Measurements from ENCODE around the gene WNT4. TPM values are rescaled to one million over a fixed set of nuclear protein-coding genes. Genes with fewer than 3 reads are reported as not detected.

Gene WNT4
- polyA plus RNA-seq, 2 of the 4 experiments (the other 2 are of a cell fraction), result 0.23 to 0.62 TPM

DNA sequence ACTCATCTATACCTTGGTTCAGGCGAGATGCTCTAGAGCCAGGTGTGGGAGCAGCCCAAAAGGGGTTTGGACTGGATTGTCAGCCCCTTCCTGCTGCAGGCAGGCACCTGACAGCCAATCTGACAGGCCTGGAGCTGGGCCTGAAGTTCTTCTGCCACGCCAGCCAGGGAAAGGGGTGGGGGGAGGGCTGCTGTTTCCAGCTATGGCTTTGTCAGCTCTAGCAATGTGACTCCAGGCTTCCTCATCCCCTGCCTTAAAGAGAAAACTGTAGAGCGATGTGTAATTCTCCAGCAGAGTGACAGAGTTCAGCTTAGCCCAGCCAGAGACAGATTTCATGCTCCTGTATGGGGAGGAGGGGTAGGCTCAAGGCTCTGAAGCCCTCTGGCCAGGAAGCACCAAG, 30.3 kb downstream of the WNT4 start:
- no peak for FAIRE-seq
- no peak for TF ChIP-seq SMC3 (IDR thresholded peaks at IDR 0.05)
- TF ChIP-seq NFE2L2 (conservative IDR thresholded peaks at IDR 0.05; ENCODE audit: low read length), result no peak
- TF ChIP-seq KDM1A (IDR thresholded peaks at IDR 0.05; ENCODE audit: low read depth), result no peak
- no peak for TF ChIP-seq CBX8 (IDR thresholded peaks at IDR 0.05)
- no peak for TF ChIP-seq RCOR1 (IDR thresholded peaks at IDR 0.05; ENCODE audit: low read depth, low read length)
- TF ChIP-seq POLR2AphosphoS2 (conservative IDR thresholded peaks at IDR 0.05; ENCODE audit: low read length), result no peak
- no peak for TF ChIP-seq TFCP2L1 (CRISPR knock-in tag; IDR thresholded peaks at IDR 0.05)
- no peak for TF ChIP-seq RARB (CRISPR knock-in tag; IDR thresholded peaks at IDR 0.05)
- TF ChIP-seq, protein P1, sequence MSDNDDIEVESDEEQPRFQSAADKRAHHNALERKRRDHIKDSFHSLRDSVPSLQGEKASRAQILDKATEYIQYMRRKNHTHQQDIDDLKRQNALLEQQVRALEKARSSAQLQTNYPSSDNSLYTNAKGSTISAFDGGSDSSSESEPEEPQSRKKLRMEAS (IDR thresholded peaks at IDR 0.05), result no peak
- no peak for TF ChIP-seq GATA3 (IDR thresholded peaks at IDR 0.05; ENCODE audit: borderline replicate concordance)
- TF ChIP-seq NR3C1 (IDR thresholded peaks at IDR 0.05), result no peak
- Histone ChIP-seq H3K4me3 (no peak overlapping the region), H3K4me1 (no peaks in the 10 kb centered on the region), H3K9me3 (no peaks in the 10 kb centered on the region), H3K27ac (no peak overlapping the region), H3K4me2 (no peak overlapping the region)
- DNase-seq (ENCODE audit: low read depth in 1 of 2, low spot score in 1 of 2), result no peak
- POLR2A ChIA-PET, result no interaction called here
- no peak; a peak in 1 of 6 replicates for ATAC-seq
- 89% methylated on average over 3 of the region's 3 CpGs for WGBS (ENCODE audit: missing lambda C conversion rate)
- CTCF ChIA-PET, result interaction anchor here (1.1 to 1.7 kb wide), 4 partner anchors 20 to 304 kb away, joined by 3 to 8 read pairs (median 3); no protein-coding TSS in a partner anchor

DNA sequence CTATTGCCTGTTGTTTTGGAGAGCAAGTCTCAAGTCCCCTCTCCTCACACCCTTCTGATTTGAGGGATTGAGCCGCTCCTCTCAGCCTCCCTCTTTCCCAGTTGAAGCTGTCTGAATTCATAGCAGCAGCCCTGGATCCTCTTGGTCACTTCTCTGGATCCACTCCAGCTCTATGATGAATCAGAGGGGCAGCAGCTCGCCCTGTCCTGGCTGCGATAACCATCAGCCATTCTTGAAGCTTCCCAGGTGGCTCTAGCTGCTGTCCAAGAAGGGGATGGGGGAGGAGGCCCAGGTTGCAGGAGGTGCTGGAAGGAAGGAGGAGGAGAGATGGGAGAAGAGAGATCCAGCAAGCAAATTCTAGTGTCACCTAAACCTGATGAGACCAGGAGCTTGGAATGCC, 31.3 kb downstream of the WNT4 start:
- no peak overlapping the region for H3K4me2 ChIP-seq
- ATAC-seq (no peak), DNase-seq (ENCODE audit: low read depth in 1 of 2, low spot score in 1 of 2) (no peak), FAIRE-seq (no peak)
- ChIA-PET POLR2A (no interaction called here), CTCF (interaction anchor here (1.1 to 2.8 kb wide), 5 partner anchors 12 to 305 kb away, joined by 3 to 20 read pairs (median 5); no protein-coding TSS in a partner anchor)
- no peak overlapping the region for H3K27ac ChIP-seq
- no peaks in the 10 kb centered on the region for H3K4me1 ChIP-seq
- H3K4me3 ChIP-seq, result no peak overlapping the region
- TF ChIP-seq ZFP36 (IDR thresholded peaks at IDR 0.05; ENCODE audit: borderline replicate concordance, partially characterized antibody) (no peak), PHF8 (IDR thresholded peaks at IDR 0.05; ENCODE audit: borderline replicate concordance, low read depth) (no peak), TFCP2L1 (CRISPR knock-in tag; IDR thresholded peaks at IDR 0.05) (no peak), CHD2 (IDR thresholded peaks at IDR 0.05; ENCODE audit: low read length, partially characterized antibody) (no peak), EHMT2 (IDR thresholded peaks at IDR 0.05; ENCODE audit: low read depth) (no peak), ESRRA (IDR thresholded peaks at IDR 0.05; ENCODE audit: borderline replicate concordance, low read length) (no peak), RAD21 (conservative IDR thresholded peaks at IDR 0.05 in 1 of 2, IDR thresholded peaks at IDR 0.05 in 1 of 2) (no peak), HOXB13 (CRISPR knock-in tag; IDR thresholded peaks at IDR 0.05; ENCODE audit: low read depth) (no peak), NPAS2 (CRISPR knock-in tag; IDR thresholded peaks at IDR 0.05; ENCODE audit: borderline replicate concordance) (no peak), ZSCAN20 (CRISPR knock-in tag; IDR thresholded peaks at IDR 0.05) (no peak), RARB (CRISPR knock-in tag; IDR thresholded peaks at IDR 0.05) (no peak), HOXA7 (CRISPR knock-in tag; IDR thresholded peaks at IDR 0.05) (no peak)
- TF ChIP-seq, protein P2, sequence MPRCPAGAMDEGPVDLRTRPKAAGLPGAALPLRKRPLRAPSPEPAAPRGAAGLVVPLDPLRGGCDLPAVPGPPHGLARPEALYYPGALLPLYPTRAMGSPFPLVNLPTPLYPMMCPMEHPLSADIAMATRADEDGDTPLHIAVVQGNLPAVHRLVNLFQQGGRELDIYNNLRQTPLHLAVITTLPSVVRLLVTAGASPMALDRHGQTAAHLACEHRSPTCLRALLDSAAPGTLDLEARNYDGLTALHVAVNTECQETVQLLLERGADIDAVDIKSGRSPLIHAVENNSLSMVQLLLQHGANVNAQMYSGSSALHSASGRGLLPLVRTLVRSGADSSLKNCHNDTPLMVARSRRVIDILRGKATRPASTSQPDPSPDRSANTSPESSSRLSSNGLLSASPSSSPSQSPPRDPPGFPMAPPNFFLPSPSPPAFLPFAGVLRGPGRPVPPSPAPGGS (IDR thresholded peaks at IDR 0.05), result no peak
- TF ChIP-seq, protein P3, sequence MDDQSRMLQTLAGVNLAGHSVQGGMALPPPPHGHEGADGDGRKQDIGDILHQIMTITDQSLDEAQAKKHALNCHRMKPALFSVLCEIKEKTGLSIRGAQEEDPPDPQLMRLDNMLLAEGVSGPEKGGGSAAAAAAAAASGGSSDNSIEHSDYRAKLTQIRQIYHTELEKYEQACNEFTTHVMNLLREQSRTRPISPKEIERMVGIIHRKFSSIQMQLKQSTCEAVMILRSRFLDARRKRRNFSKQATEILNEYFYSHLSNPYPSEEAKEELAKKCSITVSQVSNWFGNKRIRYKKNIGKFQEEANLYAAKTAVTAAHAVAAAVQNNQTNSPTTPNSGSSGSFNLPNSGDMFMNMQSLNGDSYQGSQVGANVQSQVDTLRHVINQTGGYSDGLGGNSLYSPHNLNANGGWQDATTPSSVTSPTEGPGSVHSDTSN (IDR thresholded peaks at IDR 0.05), result no peak
- TF ChIP-seq, protein P4, sequence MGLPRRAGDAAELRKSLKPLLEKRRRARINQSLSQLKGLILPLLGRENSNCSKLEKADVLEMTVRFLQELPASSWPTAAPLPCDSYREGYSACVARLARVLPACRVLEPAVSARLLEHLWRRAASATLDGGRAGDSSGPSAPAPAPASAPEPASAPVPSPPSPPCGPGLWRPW (IDR thresholded peaks at IDR 0.05), result no peak
- TF ChIP-seq, protein P5, sequence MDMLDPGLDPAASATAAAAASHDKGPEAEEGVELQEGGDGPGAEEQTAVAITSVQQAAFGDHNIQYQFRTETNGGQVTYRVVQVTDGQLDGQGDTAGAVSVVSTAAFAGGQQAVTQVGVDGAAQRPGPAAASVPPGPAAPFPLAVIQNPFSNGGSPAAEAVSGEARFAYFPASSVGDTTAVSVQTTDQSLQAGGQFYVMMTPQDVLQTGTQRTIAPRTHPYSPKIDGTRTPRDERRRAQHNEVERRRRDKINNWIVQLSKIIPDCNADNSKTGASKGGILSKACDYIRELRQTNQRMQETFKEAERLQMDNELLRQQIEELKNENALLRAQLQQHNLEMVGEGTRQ (IDR thresholded peaks at IDR 0.05), result no peak
- H3K9me3 ChIP-seq, result no peaks in the 10 kb centered on the region
- 94% methylated on average over 3 of the region's 3 CpGs for WGBS (ENCODE audit: missing lambda C conversion rate)

Measured in A549 (cell line).